Gastroesophageal sphincter (tissue), 4 donors: ENCODE data around the gene SLC22A7. TPM values are rescaled to one million over a fixed set of nuclear protein-coding genes. Genes with fewer than 3 reads are reported as not detected.

ENCODE experiments used
- ATAC-seq: fragments of 150-250 bp; one replicate; pipeline ENCODE4 v1.9.1; 2016; ENCODE audit warnings: mild to moderate bottlenecking, moderate library complexity
- H3K27ac ChIP-seq, 4 donors: fragments of 200-600 bp; sonication (generic) in 3 of 4; 1 replicate in 3 of 4; 2 replicates in 1 of 4; pipeline ENCODE4 v1.5.1; 2016 to 2019
- H3K27me3 ChIP-seq: fragments of 200-600 bp; sonication (generic); one replicate; pipeline ENCODE4 v1.5.1; 2019
- H3K36me3 ChIP-seq, 2 donors: fragments of 200-600 bp; sonication (generic); one replicate each; pipeline ENCODE4 v1.5.1; 2019; ENCODE audit warnings: control low read depth in 1 of 2
- H3K4me1 ChIP-seq, 3 donors: fragments of 200-600 bp; sonication (generic); 1 replicate in 2 of 3; 2 replicates in 1 of 3; pipeline ENCODE4 v1.5.1; 2016 to 2019; ENCODE audit warnings: control low read depth in 2 of 3
- H3K4me3 ChIP-seq, 2 donors: fragments of 200-600 bp; sonication (generic); one replicate each; pipeline ENCODE4 v1.5.1; 2019; ENCODE audit warnings: mild to moderate bottlenecking in 1 of 2, moderate library complexity in 1 of 2
- H3K9me3 ChIP-seq, 3 donors: fragments of 200-600 bp; sonication (generic); one replicate each; pipeline ENCODE4 v1.5.1; 2017 to 2019; ENCODE audit warnings: control low read depth in 2 of 3
- CTCF ChIP-seq, 4 experiments: fragments of 200-600 bp in 2 of 4; fragments of 450-650 bp in 2 of 4; sonication (generic) in 1 of 4; IDR thresholded peaks; one replicate each; pipeline ENCODE4 v1.5.1; 2017 to 2019; ENCODE audit warnings: antibody characterized with exemption in 4 of 4, mild to moderate bottlenecking in 2 of 4, moderate library complexity in 2 of 4
- EP300 ChIP-seq: sonication (generic); formaldehyde crosslinking; IDR thresholded peaks from one replicate; pipeline ENCODE4 v1.6.1; 2017; ENCODE audit warnings: antibody characterized with exemption, mild to moderate bottlenecking
- POLR2A ChIP-seq, 2 donors: fragments of 450-650 bp; IDR thresholded peaks; one replicate each; pipeline ENCODE4 v1.6.1; 2017; ENCODE audit warnings: antibody characterized with exemption in 2 of 2, mild to moderate bottlenecking in 2 of 2, moderate library complexity in 1 of 2
- POLR2AphosphoS5 ChIP-seq: sonication (generic); formaldehyde crosslinking; IDR thresholded peaks from one replicate; pipeline ENCODE4 v1.6.1; 2017; ENCODE audit warnings: antibody characterized with exemption
- WGBS, 2 donors: methylation state at CpG; one replicate each; pipeline ENCODE4 v1.1.5; 2018; ENCODE audit warnings: low coverage in 1 of 2; 5-methylcytosine and 5-hydroxymethylcytosine counted together
- total RNA-seq, 4 donors: library from RNA; depleted of rRNA; stranded (reverse); fragments of >200 nt; gene quantifications; one replicate each; pipeline ENCODE4 v1.1.0, GENCODE V29; 2016

SLC22A7 gene
- total RNA-seq, 4 donors from 2014 or later: not detected

- no peak for ATAC-seq
- WGBS, 2 donors: 39% methylated on average over 2 of the region's 13 CpGs; no CpG with 5 or more reads in 1 of the 2 donors
- peak overlapping the region in 3 of 4 donors; percentile 28 to 61 (median 51) for H3K27ac ChIP-seq
- no peak overlapping the region for H3K4me3 ChIP-seq
- no peak for TF ChIP-seq POLR2AphosphoS5
- TF ChIP-seq CTCF (IDR thresholded peaks at IDR 0.05): no peak
- H3K9me3 ChIP-seq: no peaks in the 10 kb centered on the region
- peaks cover 0 to 34% (median 12%) of the 10 kb centered on the region in 3 donors for H3K4me1 ChIP-seq
- no peaks in the 10 kb centered on the region for H3K36me3 ChIP-seq
- peaks cover 32% of the 10 kb centered on the region for H3K27me3 ChIP-seq
Observed at GRCh38 chr6:43277643-43278523, 20.2 kb upstream of the SLC22A7 start.

GRCh38 chr6:43278524-43279078, 19.5 kb upstream of the SLC22A7 start:
- TF ChIP-seq EP300 (no peak), POLR2AphosphoS5 (no peak), POLR2A (IDR thresholded peaks at IDR 0.05) (no peak), CTCF (IDR thresholded peaks at IDR 0.05) (no peak)
- H3K9me3 ChIP-seq: no peaks in the 10 kb centered on the region
- no peak overlapping the region for H3K4me3 ChIP-seq
- H3K27ac ChIP-seq: peak overlapping the region in 3 of 4 donors; percentile 28 to 61 (median 51)
- peaks cover 38% of the 10 kb centered on the region for H3K27me3 ChIP-seq
- 39 to 45% methylated on average over 3 to 4 of the region's 4 CpGs for WGBS, 2 donors
- peaks cover 0 to 34% (median 12%) of the 10 kb centered on the region in 3 donors for H3K4me1 ChIP-seq
- no peaks in the 10 kb centered on the region for H3K36me3 ChIP-seq
- ATAC-seq: no peak

- no peaks in the 10 kb centered on the region for H3K9me3 ChIP-seq
- H3K36me3 ChIP-seq: no peaks in the 10 kb centered on the region
- no CpG with 5 or more reads among the region's 2 CpGs for WGBS, 2 donors
- peaks cover 38% of the 10 kb centered on the region for H3K27me3 ChIP-seq
- H3K27ac ChIP-seq: no peak overlapping the region
- TF ChIP-seq POLR2AphosphoS5 (no peak), EP300 (no peak), POLR2A (IDR thresholded peaks at IDR 0.05) (no peak), CTCF (IDR thresholded peaks at IDR 0.05) (no peak)
- no peak for ATAC-seq
- H3K4me1 ChIP-seq: peaks cover 0 to 30% (median 7%) of the 10 kb centered on the region in 3 donors
- no peak overlapping the region for H3K4me3 ChIP-seq
Observed at GRCh38 chr6:43280234-43280633, 17.8 kb upstream of the SLC22A7 start.

GRCh38 chr6:43282060-43282459, 16.0 kb upstream of the SLC22A7 start:
- TF ChIP-seq EP300 (no peak), POLR2AphosphoS5 (no peak), POLR2A (IDR thresholded peaks at IDR 0.05) (no peak), CTCF (IDR thresholded peaks at IDR 0.05) (no peak)
- H3K36me3 ChIP-seq: no peaks in the 10 kb centered on the region
- H3K4me3 ChIP-seq: no peak overlapping the region
- H3K27me3 ChIP-seq: peaks cover 46% of the 10 kb centered on the region
- 100% methylated on average over 1 of the region's 9 CpGs; no CpG with 5 or more reads in 1 of the 2 donors for WGBS, 2 donors
- peaks cover 0 to 20% (median 0%) of the 10 kb centered on the region in 3 donors for H3K4me1 ChIP-seq
- ATAC-seq: no peak
- H3K9me3 ChIP-seq: no peaks in the 10 kb centered on the region
- no peak overlapping the region for H3K27ac ChIP-seq
